Esophagus mucosa (tissue), 1 donor: ENCODE data around the gene NRAP. TPM values are rescaled to one million over a fixed set of nuclear protein-coding genes. Genes with fewer than 3 reads are reported as not detected.
"Not testable (repeated sequence)": the region's sequence is repeated elsewhere in the genome, so short reads cannot be mapped to it uniquely, and the experiment has no call there.

ENCODE experiments used
- ATAC-seq: fragments of 200-7000 bp; cut with Tn5 transposase; one replicate; pipeline ENCODE4 v1.9.1; 2020
- total RNA-seq: library from RNA; stranded (reverse); gene quantifications from one replicate; pipeline ENCODE4 v1.2.4, GENCODE V29; 2023
- donor health status: DM: yes; HTN: yes; CAD: no.

Gene NRAP
- total RNA-seq, 1 donor from 2014 or later, result 0.12 TPM

DNA sequence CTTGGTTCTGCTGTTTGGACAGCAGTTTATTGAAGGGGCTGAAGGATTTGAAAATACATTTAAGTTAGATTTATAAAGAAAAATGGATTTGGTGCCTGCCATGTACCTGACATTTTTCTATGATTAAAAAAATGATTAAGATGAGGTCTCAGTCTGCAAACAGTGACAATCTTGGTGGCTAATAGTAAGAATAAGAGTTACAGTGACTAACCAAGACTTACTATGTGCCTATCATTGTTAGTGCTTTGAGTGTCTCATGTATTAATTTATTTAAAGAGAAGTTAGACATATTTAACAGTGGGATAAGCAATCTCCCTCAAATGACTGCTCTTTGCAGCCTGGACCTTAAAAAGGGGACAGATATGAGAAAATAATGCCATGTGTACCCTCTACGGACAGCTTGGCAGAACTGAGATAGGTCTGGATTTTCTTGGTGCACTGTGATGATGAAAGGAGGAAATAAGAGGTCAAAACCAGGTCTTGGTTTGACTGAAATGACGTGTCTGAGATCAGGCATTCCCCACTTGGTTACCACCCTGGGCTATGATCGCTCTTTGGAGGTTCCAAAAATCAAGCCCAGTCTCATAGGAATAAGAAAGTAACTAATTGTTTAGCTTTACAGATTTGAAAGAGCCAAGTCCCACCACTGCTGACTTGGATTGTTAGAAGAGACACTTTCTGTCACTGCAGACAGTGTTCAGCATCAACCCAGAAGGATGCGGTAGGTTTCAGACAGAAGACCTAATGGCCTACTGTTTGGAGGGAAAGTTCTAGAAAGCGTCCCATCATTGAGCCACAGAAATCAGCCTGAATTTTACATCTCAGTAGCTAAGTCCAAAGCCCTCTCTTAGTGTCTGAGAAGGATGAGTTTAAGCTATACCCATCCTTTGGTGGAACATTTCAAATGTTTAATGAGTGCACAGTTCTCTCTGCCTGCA is 18.0 kb upstream of the NRAP start:
- ATAC-seq, result no peak

DNA sequence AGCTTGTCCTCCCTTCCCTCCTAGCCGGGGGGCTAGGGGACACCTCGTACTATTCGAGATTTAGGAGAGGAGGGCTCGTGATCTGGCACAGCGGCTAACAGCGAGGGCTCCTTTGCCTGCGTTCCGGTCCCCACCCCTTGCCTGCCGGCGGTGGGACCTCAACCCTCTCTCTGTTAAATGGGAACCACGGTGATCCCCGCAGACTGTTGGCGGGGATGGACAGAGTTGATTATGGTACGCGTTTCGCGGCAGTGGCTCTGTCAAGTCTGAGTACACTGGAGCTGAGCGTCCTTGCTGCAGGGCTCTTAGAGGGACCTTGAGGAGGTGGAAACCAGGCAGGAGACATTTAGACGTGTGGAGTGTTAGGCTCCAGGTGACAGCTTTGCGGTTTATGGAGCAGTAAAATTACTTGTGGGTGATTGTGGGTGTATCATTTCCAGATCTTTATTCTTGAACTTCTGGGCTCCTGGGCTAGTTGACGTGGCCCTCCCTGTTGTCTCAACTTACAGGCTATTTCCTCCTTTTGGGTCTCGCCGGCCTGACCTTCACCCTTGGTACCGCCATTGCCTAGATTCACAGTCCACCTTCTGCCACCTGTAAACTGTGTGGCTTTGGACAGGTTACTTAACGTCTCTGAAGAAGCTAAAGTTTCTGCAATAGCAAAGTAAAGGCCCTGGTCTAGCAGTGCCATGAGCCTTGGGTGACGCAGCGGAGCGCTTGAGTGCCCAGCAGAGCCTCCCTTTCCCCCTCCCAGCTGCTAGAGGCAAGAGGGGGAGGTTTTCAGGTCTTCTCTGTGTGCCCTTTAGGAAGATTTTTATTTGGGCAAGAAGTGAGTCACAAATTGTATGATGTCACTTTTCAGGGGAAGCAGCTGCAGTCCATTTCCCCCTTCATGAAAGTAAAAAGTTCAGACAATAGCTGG is 16.6 kb upstream of the NRAP start:
- peak; percentile 63 for ATAC-seq

DNA sequence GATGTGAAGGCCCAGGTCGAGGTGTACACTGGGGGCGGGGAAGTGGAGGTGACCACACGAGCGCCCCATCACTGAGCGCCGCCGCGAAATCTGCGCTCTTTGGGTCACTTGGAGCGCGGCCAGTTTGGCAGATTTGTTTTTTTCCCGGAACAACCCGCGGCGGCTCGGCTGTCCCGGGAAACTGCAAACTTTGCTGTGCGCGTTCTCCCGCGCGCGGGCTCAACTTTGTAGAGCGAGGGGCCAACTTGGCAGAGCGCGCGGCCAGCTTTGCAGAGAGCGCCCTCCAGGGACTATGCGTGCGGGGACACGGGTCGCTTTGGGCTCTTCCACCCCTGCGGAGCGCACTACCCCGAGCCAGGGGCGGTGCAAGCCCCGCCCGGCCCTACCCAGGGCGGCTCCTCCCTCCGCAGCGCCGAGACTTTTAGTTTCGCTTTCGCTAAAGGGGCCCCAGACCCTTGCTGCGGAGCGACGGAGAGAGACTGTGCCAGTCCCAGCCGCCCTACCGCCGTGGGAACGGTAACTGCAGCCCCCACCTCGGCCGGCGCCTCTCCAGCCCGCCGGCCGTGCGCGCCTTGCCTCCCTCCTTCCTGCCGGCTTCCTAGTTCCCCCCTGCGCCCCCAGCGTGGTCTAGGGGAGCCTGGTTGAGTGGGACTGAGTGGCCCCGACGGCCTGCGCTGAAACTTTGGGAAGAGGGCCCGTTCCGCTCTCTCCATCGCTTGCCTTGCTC is 15.8 kb upstream of the NRAP start, which contains the start of gene CASP7:
Gene CASP7 (plus strand): TSS at position 450 of the 727 bp plus-strand sequence. CDS start 17,582 bp downstream, outside the sequence.
- peak; percentile 92 for ATAC-seq

DNA sequence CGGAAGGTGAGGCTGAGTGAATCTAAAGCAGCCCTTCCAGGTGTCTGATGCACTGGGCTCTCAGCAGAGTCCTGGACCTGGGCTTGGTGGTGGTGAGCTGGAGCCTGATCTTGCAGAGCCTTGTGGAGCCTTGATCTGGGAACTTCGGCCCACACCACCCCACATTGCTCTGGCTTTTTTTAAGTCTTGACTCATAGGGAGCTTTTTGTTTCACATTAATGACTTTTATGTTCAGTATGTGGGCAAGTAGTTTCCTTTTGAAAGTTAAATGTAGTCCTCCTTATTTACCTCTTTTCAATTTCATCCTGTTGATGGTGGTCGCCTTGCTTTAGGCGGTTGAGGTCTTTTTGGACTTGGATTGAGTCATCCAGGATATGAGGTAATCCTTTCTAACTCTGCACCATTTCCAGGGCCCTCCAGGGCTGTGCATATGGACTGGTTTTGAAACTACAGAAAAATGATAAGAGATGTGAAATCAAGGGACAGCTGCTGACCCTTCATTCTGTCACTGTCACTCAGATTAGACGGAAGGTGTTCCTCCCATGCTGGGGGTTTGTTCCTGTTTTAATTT is 2.9 kb upstream of the NRAP start:
- no peak for ATAC-seq

DNA sequence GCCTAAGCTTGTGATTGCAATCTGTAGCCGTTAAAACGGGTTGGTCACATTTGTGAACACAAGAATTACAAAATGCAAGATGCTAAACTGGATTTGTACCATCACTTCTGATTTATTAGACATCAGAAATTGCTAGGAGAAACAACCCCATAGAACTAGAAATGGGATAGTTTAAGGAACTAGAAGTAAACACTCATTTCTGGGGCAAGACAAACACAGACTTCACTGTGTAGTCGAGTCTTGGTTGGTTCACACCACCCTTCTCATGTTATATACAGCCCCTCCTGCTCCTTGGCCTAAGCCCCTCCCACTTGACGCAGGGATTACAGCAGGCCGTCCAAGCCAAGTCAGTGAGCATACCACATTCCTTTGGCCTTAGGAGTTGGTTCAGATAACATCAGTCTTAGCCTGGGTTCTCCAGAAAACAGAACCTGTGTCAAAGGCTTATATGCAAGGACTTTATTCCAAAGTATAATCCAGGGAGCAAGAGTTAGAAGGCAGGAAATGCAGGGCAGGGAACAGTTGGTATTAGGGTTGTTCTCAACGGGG is 2.0 kb upstream of the NRAP start:
- peak; percentile 52 for ATAC-seq

DNA sequence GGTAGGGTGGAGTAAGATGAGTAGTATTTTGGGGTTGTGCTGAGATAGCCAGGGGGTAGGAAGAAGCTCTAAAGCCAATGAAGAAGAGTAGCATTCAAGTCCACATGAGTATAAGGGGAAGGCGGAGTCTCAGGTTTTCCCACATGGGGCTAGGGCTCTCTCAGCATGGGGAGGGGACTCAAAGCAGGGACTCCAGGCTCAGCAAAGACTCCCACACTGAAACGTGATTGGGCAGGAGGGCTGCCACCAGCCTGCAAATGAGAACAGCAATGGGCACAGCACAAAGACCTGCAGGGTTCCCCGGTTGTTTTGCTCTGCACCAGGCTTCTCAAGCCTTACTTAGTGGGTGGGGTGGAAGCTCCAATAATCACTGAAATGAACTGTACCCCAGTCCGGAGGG is 1.5 kb upstream of the NRAP start:
- ATAC-seq, result no peak

DNA sequence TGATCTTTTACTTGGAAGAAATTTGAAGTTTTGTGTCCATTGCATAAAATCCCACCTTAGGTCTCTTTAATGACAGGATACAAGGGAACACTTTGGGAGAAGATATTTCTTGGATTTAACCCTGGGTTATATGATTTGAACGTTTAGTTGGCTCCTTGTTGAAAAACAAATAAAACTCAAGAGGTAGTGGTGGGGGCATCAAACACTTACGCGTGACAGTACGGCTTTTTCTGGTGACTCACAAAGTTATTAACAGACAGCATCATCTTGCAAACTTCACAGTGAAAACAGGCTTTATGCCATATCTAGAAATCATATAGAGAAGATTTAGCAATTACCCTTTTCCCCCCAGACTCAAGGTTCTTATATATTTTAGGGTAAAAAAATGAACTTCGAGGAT is 699 bp downstream of the NRAP start:
- no peak for ATAC-seq

DNA sequence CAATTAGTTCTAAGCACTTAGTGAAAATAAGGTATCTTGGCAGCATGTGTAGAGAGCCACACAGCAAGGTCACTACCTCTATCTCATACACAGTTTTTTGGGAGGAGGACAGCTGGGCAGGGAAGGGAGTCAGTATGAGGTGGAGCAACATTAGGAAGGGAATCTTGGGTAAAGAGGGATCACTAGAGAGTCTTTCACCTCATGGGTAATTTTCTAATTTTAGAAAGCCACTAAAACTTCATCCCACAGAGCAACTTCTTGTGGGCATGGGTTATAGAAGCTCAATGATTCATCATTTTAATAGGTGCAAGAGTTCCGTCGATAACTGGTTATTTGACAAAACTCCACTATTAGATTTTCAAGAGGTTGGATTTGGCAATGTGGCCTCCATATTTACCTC is 2.5 kb downstream of the NRAP start:
- no peak for ATAC-seq

DNA sequence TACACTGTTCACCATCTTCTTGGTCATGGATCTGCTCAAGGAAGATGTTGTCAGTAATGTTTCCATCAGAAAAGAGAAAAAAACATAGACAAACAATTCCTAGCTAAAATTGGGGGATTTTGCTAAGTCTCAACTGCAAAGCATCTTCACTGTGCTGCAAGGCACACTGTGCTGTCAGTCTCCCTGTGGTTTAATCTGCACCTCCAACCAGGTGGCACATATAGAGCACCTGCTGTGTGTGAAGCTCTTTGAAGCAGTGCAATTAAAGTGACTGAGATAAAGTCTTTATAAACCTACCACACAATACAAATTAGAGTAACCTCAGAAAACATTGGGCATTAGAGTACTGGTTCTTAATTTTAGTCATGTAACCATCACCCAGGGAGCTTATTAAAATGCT is 6.3 kb downstream of the NRAP start:
- ATAC-seq, result no peak

DNA sequence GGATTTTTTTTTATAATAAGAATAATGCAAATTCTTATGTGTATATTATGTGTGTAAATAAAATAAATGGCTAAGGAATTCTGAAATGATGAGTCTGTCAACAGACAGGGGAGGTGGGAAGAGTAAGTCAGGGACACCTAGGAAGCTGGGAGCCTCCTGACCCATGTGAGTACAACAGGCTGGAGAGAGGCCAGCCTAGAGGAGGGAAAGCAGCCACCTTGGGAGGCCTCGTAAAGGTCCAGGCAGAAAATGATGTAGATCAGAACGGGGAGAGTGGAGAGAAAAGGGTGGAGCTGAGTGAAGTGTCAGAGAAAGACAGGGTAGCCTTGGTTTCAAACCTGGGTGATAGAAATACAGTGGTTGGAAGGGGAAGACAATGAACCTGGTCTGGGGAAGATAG is 6.9 kb downstream of the NRAP start:
- no peak for ATAC-seq

DNA sequence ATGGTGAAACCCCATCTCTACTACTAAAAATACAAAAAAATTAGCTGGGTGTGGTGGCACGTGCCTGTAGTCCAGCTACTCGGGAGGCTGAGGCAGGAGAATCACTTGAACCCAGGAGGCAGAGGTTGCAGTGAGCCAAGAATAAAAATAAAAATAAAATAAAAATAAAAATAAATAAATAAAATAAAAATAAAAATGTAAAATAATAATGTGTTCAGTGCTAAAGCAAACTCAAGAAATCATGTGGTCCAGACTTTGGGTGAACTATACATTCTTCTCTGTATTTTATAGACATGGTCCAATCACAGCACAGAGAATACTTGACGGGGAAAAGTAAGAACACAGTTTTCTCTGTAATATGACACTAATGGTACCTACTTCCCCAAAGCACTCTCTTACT is 11.4 kb downstream of the NRAP start:
- ATAC-seq, result not testable (repeated sequence)

DNA sequence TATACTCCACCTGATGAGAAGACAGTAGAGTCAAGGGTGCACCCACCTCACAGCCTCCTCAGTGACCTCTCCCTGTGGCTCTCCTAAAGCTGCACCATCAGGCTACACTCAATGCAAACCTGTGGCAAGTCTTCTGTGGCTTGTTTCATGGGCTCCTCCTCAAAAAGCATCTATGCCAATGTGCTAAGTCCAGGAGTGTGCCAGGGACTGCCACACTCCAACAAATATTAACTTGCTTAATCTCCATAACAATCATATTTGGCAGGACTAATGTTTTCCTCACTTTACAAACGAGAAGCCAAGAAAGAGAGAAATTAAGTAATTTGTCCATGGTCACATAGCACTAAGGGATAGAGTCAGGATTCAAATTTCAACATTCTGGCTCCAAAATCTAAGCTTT is 11.9 kb downstream of the NRAP start:
- no peak for ATAC-seq

DNA sequence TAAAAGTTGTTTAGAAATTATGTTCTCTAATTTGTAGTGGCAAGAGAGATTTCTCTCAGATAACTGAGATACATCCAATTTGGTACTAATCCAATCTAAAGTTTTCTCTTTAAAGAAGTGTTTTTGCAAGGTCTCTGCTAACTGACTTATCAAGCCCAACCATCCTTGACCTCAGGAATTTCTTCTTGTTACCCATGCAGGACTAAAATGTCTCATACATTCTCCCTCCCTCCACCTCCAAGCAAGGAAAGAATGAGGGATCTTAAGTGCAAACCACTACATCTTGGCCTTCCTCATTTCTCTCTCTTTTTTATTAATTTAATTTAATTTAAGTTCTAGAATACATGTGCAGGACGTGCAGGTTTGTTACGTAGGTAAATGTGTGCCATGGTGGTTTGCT is 12.8 kb downstream of the NRAP start:
- no peak for ATAC-seq

DNA sequence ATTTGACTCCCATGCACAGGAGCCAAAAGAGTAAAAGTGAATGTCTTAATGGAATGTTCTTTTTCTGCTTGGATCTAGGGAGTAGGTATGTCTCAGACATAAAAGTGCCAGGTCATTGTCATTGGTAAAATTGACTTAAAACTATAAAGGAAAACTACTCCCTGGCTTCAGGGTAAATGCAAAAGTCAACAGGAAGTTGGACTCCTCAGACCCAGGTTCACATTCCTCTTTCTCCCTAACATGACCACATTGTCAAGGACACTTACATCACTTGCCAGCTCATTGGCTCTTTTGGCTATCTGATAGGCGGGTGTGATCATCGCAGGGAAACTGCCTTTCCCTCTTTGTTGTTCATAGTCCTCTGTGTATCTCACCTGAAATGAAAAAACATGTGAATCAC is 13.7 kb downstream of the NRAP start:
- no peak for ATAC-seq

DNA sequence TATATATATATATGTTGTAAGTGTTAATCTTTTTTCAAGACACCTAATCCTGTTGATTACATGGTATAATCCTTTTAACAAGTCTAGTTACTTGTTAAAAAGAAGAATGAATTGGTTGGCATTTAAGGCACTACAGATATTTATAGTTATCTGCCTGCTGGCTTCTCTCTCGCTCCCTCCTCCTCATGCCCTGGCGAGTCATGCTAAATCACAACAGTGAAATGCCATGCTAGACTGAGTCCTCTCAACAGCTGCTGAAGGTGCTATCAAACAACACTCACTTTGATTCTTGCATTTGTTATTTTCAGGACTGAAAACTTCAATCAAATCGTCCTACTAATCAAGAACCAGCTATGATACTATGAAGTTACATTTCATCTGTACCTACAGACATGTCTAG is 15.4 kb downstream of the NRAP start:
- ATAC-seq, result no peak

DNA sequence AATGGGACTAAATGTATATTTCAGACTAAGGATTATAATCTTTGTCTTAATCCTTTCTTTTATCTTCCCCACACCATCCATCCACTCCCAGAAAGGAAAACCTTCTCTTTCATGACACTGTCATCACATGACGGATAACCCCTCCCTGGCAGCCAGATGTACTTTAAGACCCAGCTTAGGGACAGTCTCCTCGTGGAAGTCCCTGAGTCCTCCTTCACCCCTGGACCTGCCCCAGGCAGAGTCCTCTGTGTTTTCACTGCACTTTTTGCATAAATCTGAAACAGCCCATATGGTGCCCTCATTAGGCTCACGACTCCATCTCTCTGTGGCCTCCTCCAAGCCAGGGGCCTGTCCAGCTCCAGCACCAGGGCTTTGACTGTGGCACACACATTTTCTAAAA is 16.0 kb downstream of the NRAP start:
- no peak for ATAC-seq

DNA sequence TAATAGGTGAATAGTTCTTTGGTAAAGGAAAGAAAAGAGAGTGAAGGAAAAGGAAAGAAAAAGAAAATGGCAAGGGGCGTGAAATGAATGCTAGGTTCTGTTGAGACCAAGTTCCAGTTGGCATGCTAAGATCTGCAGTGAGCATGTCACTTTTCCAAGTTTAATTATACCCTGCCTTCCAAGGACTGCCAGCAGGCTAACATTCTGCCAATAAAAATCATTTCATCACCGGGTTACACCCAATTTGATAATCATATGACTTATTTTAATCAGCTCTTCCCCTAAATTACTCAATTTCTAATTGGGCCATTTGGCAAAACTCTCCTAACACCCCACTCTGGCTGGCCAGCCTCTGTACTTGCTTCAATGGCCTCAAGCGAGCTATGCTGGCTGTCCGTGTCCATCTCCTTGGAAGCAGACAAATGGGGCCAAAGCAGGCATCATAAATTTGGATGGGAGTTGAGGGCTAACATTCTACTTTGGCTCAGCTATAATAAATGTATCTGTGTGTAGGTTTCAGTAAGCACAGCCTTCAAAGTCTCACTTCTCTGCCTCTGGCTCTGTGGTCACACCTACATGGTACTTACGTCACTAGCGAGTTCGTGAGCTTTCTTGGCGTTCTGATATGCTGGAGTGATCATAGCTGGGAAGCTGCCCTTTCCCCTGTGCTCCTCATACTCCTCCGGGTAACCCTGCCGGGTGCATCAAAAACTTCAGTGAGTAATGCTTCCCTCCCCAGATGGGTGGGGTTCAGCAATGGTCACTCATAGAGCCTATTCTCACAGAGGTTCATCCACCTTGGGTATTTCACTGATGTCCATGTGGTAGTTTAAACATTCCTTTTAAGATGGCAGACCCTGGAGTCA is 17.3 kb downstream of the NRAP start:
- peak; percentile 42 for ATAC-seq

DNA sequence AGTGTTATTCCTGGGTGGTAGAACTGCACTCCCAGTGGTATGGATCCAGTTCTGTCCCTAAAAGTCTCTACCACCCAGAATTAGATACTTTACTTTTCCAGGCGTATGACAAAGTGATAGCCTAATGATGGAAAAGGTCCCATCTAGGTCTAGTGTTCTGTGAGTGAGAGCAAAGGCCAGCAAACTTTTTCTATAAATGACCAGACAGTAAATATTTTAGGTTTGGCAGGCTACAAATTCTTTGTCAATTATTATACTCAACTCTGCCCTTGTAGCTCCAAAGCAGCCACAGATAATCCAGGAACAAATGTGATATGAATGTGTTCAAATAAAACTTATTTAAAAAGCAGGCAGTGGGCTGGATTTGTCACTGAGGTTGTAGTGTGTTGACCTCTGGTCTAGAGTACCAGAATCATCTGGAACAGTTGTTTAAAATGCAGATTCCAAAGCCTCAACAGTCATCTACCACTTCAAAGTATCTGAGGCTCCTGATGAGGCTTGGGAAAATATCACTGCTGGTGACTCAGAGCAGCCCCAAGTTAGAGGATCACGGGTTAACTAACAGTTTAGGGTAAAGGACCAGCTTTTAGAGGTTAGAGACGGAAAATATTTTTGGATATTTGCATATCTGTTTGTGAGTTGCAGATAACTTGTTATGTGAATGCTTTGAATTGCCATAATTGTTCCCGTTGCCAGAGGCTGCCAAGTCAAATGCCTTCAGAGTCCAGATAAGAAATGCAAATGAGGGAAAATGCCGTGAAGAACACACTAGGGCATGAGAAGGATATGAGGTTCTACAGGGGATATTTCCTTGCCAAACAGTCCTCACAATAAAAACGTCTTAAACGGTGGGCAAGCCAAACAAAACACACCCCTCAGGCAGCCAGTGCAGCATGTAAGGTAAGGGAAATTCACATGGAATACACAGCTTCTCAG is 19.4 kb downstream of the NRAP start:
- no peak for ATAC-seq

DNA sequence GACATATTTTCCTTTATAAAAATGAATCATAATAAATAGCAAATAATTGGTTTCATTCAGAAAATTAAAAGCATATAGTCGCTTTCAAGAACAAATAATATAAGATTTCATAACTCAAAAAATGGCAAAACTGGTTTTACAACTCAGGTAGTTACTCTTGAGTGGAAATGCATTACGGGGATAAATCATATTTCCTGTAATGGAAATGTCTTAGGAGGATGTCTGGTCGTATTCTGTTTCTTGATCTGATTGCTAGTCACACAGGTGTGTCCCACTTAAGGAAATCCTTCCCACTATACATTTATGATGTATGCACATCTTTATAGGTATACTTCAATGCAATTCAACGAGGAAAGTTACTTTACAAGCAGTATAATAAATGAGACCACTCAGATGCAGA is 20.7 kb downstream of the NRAP start:
- ATAC-seq, result peak; percentile 66

DNA sequence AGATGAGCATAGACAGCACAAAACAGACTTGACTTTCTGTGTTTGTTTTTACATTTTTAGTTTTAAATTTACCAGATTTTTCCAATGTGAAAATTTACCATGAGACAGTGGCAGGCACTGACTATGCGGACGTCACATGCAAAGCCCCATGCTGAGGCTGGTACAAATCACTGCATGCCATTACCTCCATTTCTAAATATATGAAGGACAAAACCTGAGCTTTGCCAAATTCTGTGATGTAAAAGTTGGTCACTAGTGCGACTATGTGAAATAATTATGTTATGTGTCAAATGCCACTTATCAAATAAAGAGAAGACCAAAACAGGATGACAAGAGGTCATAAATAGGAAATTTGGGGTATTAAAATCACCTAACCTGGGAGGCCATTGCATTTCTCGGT is 22.1 kb downstream of the NRAP start:
- ATAC-seq, result no peak
